OCI-LY1 (cell line): Measurements from ENCODE around the gene DVL1.

Source experiments
- H2AFZ ChIP-seq: fragments of 200-600 bp; sonication (generic), shearing (Covaris generic); 2 replicates; pipeline ENCODE4 v1.6.0; 2014; ENCODE audit warnings: antibody characterized with exemption, mild to moderate bottlenecking, low read length
- H3F3A ChIP-seq: fragments of 200-600 bp; sonication (generic), shearing (Covaris generic); 2 replicates; pipeline ENCODE4 v1.6.0; 2014; ENCODE audit warnings: mild to moderate bottlenecking, antibody characterized with exemption, low read length, moderate library complexity; ENCODE audit not compliant: insufficient read depth
- H3K27ac ChIP-seq: fragments of 200-600 bp; sonication (generic); 2 replicates; pipeline ENCODE4 v1.5.1; 2014; ENCODE audit warnings: low read length, mixed run types, mild to moderate bottlenecking, low read depth; ENCODE audit not compliant: poor library complexity, severe bottlenecking
- H3K27me3 ChIP-seq: fragments of 200-600 bp; sonication (generic); 2 replicates; pipeline ENCODE4 v1.6.0; 2014; ENCODE audit warnings: antibody characterized with exemption, mild to moderate bottlenecking, low read length, moderate library complexity; ENCODE audit not compliant: insufficient read depth
- H3K36me3 ChIP-seq: fragments of 200-600 bp; sonication (generic); 2 replicates; pipeline ENCODE4 v1.6.1; 2014; ENCODE audit warnings: mild to moderate bottlenecking, antibody characterized with exemption, low read length, moderate library complexity, mixed read lengths; ENCODE audit not compliant: insufficient read depth
- H3K4me1 ChIP-seq: fragments of 200-600 bp; sonication (generic); 2 replicates; pipeline ENCODE4 v1.5.1; 2014; ENCODE audit warnings: mild to moderate bottlenecking, low read length, moderate library complexity; ENCODE audit not compliant: insufficient read depth, severe bottlenecking
- H3K4me2 ChIP-seq: fragments of 200-600 bp; sonication (generic), shearing (Covaris generic); 2 replicates; pipeline ENCODE4 v1.6.1; 2014; ENCODE audit warnings: low read length
- H3K4me3 ChIP-seq: fragments of 200-600 bp; sonication (generic); 2 replicates; pipeline ENCODE4 v1.5.1; 2014; ENCODE audit warnings: low read length, low read depth, mild to moderate bottlenecking, mixed read lengths; ENCODE audit not compliant: poor library complexity, severe bottlenecking
- H3K79me2 ChIP-seq: fragments of 200-600 bp; shearing (Covaris generic); 2 replicates; pipeline ENCODE4 v1.6.1; 2016; ENCODE audit warnings: mixed run types, low read length, mixed read lengths; ENCODE audit not compliant: insufficient read depth
- H3K9ac ChIP-seq: fragments of 200-600 bp; sonication (generic), shearing (Covaris generic); 2 replicates; pipeline ENCODE4 v1.6.1; 2014; ENCODE audit warnings: mild to moderate bottlenecking, low read length, mixed read lengths
- H3K9me2 ChIP-seq: fragments of 200-600 bp; sonication (generic), shearing (Covaris generic); 2 replicates; pipeline ENCODE4 v1.6.1; 2014; ENCODE audit warnings: low read depth, mild to moderate bottlenecking, low read length, mixed read lengths
- H3K9me3 ChIP-seq: fragments of 200-600 bp; shearing (Covaris generic); 2 replicates; pipeline ENCODE4 v1.6.1; 2014; ENCODE audit warnings: low read length, mixed read lengths
- H4K20me1 ChIP-seq: fragments of 200-600 bp; sonication (generic), shearing (Covaris generic); 2 replicates; pipeline ENCODE4 v1.6.0; 2016; ENCODE audit warnings: mild to moderate bottlenecking, low read length; ENCODE audit not compliant: insufficient read depth
- EZH2 ChIP-seq: fragments of 200-600 bp; sonication (generic), shearing (Covaris generic); IDR thresholded peaks from 2 replicates; pipeline ENCODE4 v1.8.0; 2017; ENCODE audit warnings: borderline replicate concordance, mixed run types, mild to moderate bottlenecking, antibody characterized with exemption, low read length, moderate library complexity, mixed read lengths
- TF ChIP-seq, protein P1 (sequence below): fragments of 200-600 bp; sonication (generic), shearing (Covaris generic); IDR thresholded peaks from 2 replicates; pipeline ENCODE4 v1.5.1; 2017; ENCODE audit warnings: mild to moderate bottlenecking, antibody characterized with exemption, low read length, moderate library complexity, mixed read lengths

DVL1 gene

DNA sequence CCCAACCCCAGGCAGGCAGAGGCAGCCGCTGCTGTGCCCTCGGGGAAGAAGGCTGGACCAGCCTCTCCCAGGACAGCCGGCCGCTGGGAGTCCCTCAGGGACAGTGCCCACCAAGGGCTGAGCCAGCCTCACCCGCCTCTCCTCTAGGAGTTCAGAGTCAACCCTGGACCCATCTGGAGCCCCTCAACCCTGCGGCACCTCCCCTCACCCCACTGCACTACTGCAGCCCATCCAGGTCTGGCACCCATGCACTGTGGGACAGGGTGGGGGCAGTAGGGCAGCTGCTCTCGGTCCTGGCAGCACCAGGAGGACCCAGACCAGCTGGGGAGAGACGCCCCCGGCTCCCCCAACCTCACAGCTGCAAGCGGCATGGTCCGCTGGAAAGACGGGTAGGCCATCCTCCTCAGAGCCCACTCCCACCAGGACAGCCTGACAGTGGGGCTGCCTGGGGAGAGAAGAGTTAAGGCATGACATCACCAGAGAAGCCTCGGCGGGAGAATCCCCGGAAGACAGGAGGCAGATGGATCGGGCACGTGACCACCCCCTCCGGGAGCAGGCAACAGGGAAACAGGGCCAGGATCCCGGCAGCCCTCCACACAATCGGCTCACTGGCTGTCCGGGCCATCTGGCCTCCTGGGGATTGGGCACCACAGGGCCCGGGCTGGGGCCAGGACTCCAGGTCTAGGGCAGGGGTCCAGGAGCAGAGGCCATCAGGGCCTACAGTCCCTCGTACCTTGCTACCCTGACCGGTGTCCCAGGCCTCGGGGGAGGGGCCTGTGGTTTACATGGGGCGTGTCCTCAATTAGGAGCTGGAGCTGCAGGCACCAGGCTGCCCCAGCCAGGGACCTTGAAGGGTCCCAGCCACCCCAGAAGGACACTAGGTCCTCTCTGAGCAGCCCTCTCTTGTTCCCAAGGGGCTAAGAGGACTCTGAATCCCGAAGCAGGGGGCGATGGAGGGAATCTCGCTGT, 44.6 kb downstream of the DVL1 start:
- TF ChIP-seq EZH2, result no peak
- TF ChIP-seq, protein P1, sequence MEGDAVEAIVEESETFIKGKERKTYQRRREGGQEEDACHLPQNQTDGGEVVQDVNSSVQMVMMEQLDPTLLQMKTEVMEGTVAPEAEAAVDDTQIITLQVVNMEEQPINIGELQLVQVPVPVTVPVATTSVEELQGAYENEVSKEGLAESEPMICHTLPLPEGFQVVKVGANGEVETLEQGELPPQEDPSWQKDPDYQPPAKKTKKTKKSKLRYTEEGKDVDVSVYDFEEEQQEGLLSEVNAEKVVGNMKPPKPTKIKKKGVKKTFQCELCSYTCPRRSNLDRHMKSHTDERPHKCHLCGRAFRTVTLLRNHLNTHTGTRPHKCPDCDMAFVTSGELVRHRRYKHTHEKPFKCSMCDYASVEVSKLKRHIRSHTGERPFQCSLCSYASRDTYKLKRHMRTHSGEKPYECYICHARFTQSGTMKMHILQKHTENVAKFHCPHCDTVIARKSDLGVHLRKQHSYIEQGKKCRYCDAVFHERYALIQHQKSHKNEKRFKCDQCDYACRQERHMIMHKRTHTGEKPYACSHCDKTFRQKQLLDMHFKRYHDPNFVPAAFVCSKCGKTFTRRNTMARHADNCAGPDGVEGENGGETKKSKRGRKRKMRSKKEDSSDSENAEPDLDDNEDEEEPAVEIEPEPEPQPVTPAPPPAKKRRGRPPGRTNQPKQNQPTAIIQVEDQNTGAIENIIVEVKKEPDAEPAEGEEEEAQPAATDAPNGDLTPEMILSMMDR, result no peak
- Histone ChIP-seq H3K27me3 (no peaks in the 10 kb centered on the region), H3F3A (no peaks in the 10 kb centered on the region), H3K9me2 (no peaks in the 10 kb centered on the region), H3K9ac (no peak overlapping the region; the same call in 1 of the 2 replicates), H3K36me3 (peaks cover 2% of the 10 kb centered on the region; the same call in 1 of the 2 replicates), H2AFZ (no peak overlapping the region), H3K27ac (no peak overlapping the region), H3K4me3 (no peak overlapping the region), H3K4me2 (0 out of 2 replicates have a peak overlapping the region, but pooled peaks have one; percentile 73), H3K4me1 (peaks cover 30% of the 10 kb centered on the region), H3K9me3 (no peaks in the 10 kb centered on the region), H4K20me1 (no peaks in the 10 kb centered on the region), H3K79me2 (no peaks in the 10 kb centered on the region)

- Histone ChIP-seq H3K9ac (no peak overlapping the region), H3K36me3 (no peaks in the 10 kb centered on the region), H2AFZ (no peak overlapping the region), H3K4me2 (no peak overlapping the region), H3K79me2 (no peaks in the 10 kb centered on the region), H4K20me1 (no peaks in the 10 kb centered on the region), H3K9me3 (no peaks in the 10 kb centered on the region), H3K4me1 (peaks cover 25% of the 10 kb centered on the region), H3K4me3 (no peak overlapping the region), H3F3A (no peaks in the 10 kb centered on the region), H3K9me2 (no peaks in the 10 kb centered on the region), H3K27me3 (no peaks in the 10 kb centered on the region), H3K27ac (no peak overlapping the region)
- TF ChIP-seq, protein P1, result no peak
- TF ChIP-seq EZH2, result no peak
Observed at GRCh38 chr1:1303736-1304135, 45.5 kb downstream of the DVL1 start.

GRCh38 chr1:1302951-1303509, 46.2 kb downstream of the DVL1 start:
- TF ChIP-seq EZH2, result no peak
- TF ChIP-seq, protein P1, result no peak
- Histone ChIP-seq H4K20me1 (no peaks in the 10 kb centered on the region), H3K79me2 (no peaks in the 10 kb centered on the region), H3K4me1 (peaks cover 25% of the 10 kb centered on the region), H3K9me3 (no peaks in the 10 kb centered on the region), H3K27ac (no peak overlapping the region), H3F3A (no peaks in the 10 kb centered on the region), H3K27me3 (no peaks in the 10 kb centered on the region), H3K4me3 (no peak overlapping the region), H3K9me2 (no peaks in the 10 kb centered on the region), H3K9ac (no peak overlapping the region), H2AFZ (no peak overlapping the region), H3K4me2 (no peak overlapping the region), H3K36me3 (no peaks in the 10 kb centered on the region)
